ENCODE results near the gene SLC35F4. TPM values are rescaled to one million over a fixed set of nuclear protein-coding genes. Genes with fewer than 3 reads are reported as not detected.

Gene SLC35F4
- total RNA-seq, 1 donor from 2014 or later: not detected

DNA sequence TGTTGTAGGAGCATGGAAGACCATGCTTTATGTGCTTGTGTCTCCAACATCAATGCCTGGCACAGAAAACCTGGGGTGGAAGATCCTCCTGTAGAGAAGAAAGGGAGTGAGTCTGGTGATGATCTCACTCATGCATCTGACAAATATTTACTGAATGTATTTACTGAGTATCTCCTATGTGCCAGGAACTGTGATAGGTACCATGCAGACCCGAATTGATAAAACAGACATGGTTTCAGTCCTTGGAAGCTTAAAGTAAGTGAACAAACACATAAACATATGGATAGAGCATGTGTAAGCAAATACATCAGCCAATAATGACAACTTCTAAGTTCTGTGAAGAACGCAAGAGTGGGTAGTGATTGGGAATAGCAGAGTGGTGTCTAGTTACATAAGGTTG, 255.3 kb downstream of the SLC35F4 start:
- no peak for ATAC-seq
- Histone ChIP-seq H3K27me3 (ENCODE audit: low read depth) (no peaks in the 10 kb centered on the region), H3K4me3 (no peak overlapping the region), H3K27ac (no peak overlapping the region), H3K9me3 (no peaks in the 10 kb centered on the region), H3K36me3 (no peaks in the 10 kb centered on the region), H3K4me1 (no peaks in the 10 kb centered on the region)
- intact Hi-C loops (cut with DNase I): no loop called here
- TF ChIP-seq, protein P1, sequence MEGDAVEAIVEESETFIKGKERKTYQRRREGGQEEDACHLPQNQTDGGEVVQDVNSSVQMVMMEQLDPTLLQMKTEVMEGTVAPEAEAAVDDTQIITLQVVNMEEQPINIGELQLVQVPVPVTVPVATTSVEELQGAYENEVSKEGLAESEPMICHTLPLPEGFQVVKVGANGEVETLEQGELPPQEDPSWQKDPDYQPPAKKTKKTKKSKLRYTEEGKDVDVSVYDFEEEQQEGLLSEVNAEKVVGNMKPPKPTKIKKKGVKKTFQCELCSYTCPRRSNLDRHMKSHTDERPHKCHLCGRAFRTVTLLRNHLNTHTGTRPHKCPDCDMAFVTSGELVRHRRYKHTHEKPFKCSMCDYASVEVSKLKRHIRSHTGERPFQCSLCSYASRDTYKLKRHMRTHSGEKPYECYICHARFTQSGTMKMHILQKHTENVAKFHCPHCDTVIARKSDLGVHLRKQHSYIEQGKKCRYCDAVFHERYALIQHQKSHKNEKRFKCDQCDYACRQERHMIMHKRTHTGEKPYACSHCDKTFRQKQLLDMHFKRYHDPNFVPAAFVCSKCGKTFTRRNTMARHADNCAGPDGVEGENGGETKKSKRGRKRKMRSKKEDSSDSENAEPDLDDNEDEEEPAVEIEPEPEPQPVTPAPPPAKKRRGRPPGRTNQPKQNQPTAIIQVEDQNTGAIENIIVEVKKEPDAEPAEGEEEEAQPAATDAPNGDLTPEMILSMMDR (IDR thresholded peaks at IDR 0.05): no peak
- DNase-seq: no peak

DNA sequence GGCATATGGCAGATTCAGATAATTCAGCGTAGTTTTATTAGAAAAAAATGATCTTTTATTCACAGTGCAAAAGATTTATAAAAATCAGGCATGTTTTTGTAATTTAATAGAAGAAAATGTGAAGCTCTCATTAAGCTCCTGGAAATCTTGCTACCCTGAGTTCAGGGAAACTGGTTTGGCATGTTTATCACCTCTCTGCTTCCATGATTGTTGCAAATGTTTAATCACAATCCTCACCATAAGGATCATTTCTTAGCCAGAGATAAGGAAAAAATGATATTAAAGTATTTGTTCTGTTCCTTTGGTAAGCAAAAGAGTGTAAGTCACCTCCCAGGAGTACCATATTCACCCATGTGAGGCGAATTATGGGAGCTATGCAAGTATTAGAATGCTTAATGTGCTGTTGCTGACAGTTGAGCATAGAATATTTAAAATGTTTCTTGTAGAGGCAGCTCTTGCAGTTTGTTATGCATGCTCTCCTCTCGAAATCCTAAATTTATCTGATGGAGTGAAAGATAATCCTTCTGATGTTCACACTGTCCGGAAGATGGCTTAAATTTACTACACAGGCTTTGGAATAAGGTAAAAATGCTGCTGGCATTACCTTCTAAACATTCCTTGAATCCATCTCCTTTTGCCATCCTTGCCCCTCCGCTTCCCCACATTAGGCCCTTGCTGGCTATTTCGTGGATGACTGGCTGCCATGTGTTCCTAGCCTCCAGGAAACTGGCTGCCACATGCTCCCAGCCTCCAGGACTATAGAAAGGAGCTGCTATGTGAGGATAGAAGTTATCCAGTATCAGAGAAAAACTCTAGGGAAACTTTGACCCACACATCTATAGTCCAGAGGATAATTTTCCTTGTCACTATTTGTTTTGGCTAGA, 256.5 kb downstream of the SLC35F4 start:
- no peaks in the 10 kb centered on the region for H3K36me3 ChIP-seq
- no peaks in the 10 kb centered on the region for H3K4me1 ChIP-seq
- H3K27ac ChIP-seq: no peak overlapping the region
- TF ChIP-seq, protein P1 (IDR thresholded peaks at IDR 0.05): no peak
- no peaks in the 10 kb centered on the region for H3K27me3 ChIP-seq (ENCODE audit: low read depth)
- intact Hi-C loops (cut with DNase I): no loop called here
- no peaks in the 10 kb centered on the region for H3K9me3 ChIP-seq
- peak in 1 of 2 donors; percentile 78 for ATAC-seq
- no peak for DNase-seq
- H3K4me3 ChIP-seq: no peak overlapping the region

DNA sequence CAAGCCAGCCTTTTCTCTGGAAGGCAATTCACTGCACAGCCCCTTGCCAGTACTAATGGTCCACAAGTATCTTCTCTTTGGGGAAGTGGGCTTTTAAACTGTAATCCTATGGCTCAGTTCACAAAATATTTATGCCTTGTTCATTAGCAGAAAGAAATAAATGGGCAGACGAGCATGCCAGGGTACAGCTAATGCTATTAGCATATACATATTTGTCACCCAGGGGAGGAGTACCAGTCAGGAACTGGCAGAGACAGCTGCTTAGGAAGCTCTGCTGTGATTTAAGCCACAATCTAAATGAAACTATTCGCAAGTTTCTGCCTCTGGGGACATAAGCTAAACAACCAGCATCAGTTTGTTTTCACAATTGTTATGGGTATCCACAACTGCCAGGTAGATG, 258.8 kb downstream of the SLC35F4 start:
- H3K36me3 ChIP-seq: no peaks in the 10 kb centered on the region
- TF ChIP-seq, protein P1 (IDR thresholded peaks at IDR 0.05): no peak
- intact Hi-C loops (cut with DNase I): no loop called here
- H3K27ac ChIP-seq: no peak overlapping the region
- H3K4me3 ChIP-seq: no peak overlapping the region
- ATAC-seq (no peak), DNase-seq (no peak)
- H3K27me3 ChIP-seq (ENCODE audit: low read depth): no peaks in the 10 kb centered on the region
- no peaks in the 10 kb centered on the region for H3K4me1 ChIP-seq
- no peaks in the 10 kb centered on the region for H3K9me3 ChIP-seq

- intact Hi-C loops (cut with DNase I): no loop called here
- ATAC-seq: no peak
Observed at GRCh38 chr14:57583396-57583795, 282.5 kb downstream of the SLC35F4 start.

GRCh38 chr14:57582746-57583145, 283.1 kb downstream of the SLC35F4 start:
- peaks cover 4% of the 10 kb centered on the region for H3K9me3 ChIP-seq
- H3K36me3 ChIP-seq: no peaks in the 10 kb centered on the region
- intact Hi-C loops (cut with DNase I): no loop called here
- no peak overlapping the region for H3K4me3 ChIP-seq
- TF ChIP-seq, protein P1 (IDR thresholded peaks at IDR 0.05): no peak
- no peaks in the 10 kb centered on the region for H3K4me1 ChIP-seq
- H3K27ac ChIP-seq: no peak overlapping the region
- no peaks in the 10 kb centered on the region for H3K27me3 ChIP-seq (ENCODE audit: low read depth)
- DNase-seq: no peak
- no peak for ATAC-seq

More at GRCh38 chr14:57583396-57583795, 282.5 kb downstream of the SLC35F4 start:
- TF ChIP-seq, protein P1 (IDR thresholded peaks at IDR 0.05): no peak
- Histone ChIP-seq H3K4me3 (no peak overlapping the region), H3K36me3 (no peaks in the 10 kb centered on the region), H3K27ac (no peak overlapping the region), H3K9me3 (peaks cover 4% of the 10 kb centered on the region), H3K27me3 (ENCODE audit: low read depth) (no peaks in the 10 kb centered on the region), H3K4me1 (no peaks in the 10 kb centered on the region)
- DNase-seq: no peak

All from lower lobe of right lung (tissue), 2 donors.